Measurements from ENCODE around the gene FBXO46.
"Not testable (repeated sequence)": the region's sequence is repeated elsewhere in the genome, so short reads cannot be mapped to it uniquely, and the experiment has no call there.

FBXO46 gene

DNA sequence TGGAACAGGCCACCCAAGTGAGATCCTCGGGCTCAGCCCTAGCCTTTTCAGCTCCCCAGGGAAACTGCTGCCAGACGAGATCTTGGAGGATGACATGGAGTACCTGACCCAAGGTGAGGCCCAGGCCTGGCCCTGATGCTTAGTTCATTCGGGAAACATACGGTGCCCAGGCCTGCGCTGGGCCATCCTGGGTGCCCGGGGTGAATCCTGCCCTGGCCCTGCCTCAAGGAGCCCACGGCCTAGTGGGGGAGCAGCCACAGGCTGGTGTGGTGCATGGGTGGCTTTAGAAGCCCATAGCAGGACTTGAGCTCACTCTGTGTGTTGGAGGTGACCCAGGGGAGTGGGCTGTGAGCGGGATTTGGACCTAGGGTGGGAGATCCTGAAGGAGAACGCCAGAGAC, 28.2 kb upstream of the FBXO46 start:
- TF ChIP-seq ZFX (IDR thresholded peaks at IDR 0.05) = no peak
- TF ChIP-seq, protein P1, sequence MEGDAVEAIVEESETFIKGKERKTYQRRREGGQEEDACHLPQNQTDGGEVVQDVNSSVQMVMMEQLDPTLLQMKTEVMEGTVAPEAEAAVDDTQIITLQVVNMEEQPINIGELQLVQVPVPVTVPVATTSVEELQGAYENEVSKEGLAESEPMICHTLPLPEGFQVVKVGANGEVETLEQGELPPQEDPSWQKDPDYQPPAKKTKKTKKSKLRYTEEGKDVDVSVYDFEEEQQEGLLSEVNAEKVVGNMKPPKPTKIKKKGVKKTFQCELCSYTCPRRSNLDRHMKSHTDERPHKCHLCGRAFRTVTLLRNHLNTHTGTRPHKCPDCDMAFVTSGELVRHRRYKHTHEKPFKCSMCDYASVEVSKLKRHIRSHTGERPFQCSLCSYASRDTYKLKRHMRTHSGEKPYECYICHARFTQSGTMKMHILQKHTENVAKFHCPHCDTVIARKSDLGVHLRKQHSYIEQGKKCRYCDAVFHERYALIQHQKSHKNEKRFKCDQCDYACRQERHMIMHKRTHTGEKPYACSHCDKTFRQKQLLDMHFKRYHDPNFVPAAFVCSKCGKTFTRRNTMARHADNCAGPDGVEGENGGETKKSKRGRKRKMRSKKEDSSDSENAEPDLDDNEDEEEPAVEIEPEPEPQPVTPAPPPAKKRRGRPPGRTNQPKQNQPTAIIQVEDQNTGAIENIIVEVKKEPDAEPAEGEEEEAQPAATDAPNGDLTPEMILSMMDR (conservative IDR thresholded peaks at IDR 0.05) = no peak
- H3K27ac ChIP-seq = no peak overlapping the region

DNA sequence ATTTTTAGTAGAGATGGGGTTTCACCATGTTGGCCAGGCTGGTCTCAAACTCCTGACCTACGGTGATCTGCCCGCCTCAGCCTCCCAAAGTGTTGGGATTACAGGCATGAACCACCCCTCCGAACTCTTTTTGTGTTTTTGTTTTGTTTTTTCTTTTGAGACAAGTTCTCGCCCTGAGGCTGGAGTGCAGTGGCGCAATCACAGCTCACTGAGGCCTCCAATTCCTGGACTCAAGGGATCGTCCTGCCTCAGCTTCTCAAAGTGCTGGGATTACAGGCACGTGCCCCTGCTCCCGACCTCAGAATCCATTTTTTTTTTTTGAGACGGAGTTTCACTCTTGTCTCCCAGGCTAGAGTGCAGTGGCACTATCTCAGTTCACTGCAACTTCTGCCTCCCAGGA, 27.0 kb upstream of the FBXO46 start:
- TF ChIP-seq, protein P1 (conservative IDR thresholded peaks at IDR 0.05) = no peak
- TF ChIP-seq ZFX (IDR thresholded peaks at IDR 0.05) = no peak

DNA sequence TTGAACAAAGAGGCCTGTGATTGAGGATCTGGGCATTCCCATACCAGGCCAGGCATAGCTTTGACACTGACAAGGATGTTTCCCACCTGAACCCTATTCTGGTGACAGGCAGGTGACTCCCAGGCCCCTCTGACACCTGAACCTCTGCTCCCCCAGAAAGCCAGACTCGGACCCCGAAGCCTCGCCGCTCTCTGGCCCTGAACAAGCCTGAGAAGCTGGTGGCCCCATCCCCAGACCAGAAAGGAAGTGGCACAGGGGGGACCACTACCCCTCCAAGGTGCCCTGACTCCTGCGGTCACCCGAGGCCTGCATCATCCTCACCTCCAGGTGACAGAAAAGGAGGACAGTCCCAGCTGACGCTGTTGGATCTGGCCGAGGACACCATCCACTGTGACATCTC, 23.6 kb upstream of the FBXO46 start:
- H3K27ac ChIP-seq = no peak overlapping the region
- TF ChIP-seq, protein P1 (conservative IDR thresholded peaks at IDR 0.05) = no peak
- TF ChIP-seq ZFX (IDR thresholded peaks at IDR 0.05) = no peak

More for the DNA sequence above, 27.0 kb upstream of the FBXO46 start:
- H3K27ac ChIP-seq = no peak overlapping the region

DNA sequence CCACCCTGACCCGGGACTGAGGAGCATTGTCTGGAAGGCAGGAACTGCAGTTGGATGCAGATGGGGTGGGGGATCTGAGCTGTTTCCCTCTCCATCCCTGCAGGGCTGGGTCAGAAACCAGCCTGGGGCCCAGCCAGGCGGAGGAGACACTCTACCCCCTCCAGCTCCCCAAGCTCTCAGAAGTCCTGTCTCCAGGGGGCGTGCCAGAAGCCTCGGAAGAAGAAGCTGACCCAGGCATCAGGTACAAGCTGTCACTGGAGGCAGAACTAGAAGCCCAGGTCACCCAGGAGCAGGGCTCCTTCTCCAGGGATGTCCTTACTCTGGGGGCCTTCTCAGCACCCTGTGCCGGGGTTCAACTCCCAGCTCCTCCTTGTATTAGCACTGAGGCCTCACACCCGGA, 22.9 kb upstream of the FBXO46 start:
- no peak overlapping the region for H3K27ac ChIP-seq
- no peak for TF ChIP-seq ZFX (IDR thresholded peaks at IDR 0.05)
- TF ChIP-seq, protein P1 (conservative IDR thresholded peaks at IDR 0.05) = no peak

DNA sequence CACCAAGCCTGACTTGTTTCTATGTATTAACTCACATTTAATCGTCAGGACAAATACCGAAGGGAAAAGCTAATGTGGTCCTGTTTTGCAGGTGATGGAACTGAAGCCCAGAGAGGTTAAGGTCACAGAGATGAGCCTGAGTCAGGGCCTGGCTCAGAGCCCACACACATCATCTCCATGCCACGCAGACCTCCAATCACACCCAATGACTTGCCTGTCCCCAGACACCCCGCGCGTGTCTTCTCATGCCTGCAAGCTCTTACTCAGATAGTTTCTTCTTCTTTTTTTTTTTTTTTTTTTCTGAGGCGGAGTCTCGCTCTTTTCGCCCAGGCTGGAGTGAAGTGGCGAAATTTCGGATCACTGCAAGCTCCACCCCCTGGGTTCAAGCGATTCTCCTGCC, 21.9 kb upstream of the FBXO46 start:
- TF ChIP-seq, protein P1 (conservative IDR thresholded peaks at IDR 0.05) = no peak
- no peak overlapping the region for H3K27ac ChIP-seq

DNA sequence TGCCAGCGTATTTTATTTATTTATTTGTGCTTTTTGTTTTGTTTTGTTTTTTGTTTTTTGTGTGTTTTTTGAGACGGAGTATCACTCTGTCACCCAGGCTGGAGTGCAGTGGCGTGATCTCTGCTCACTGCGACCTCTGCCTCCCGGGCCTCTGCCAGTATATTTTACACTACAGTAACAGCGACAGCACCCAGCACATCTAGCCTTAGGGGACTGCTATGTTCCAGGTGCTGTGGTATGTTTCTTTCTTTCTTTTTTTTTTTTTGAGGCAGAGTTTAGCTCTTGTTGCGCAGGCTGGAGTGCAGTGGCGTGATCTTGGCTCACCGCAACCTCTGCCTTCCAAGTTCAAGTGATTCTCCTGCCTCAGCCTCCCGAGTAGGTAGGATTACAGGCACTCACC, 20.8 kb upstream of the FBXO46 start:
- H3K27ac ChIP-seq = not testable (repeated sequence)

DNA sequence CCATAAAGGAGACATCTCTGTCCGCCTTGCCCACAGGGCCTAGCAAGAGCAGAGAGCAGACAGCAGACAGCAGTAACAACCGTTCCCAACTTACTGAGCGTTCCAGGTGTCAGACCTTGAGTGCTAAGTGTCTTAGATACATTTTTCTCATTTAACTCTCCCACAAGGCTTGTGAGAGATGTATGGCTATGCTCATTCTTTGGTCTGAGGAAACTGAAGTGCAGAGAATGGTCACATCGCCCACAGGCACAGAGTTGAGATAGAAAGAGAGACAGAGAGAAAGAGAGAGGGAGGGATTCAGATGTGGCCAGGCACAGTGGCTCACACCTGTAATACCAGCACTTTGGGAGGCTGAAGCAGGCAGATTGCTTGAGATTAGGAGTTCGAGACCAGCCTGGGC, 16.8 kb upstream of the FBXO46 start:
- TF ChIP-seq ZFX (IDR thresholded peaks at IDR 0.05) = no peak
- TF ChIP-seq, protein P1 (conservative IDR thresholded peaks at IDR 0.05) = no peak
- no peak overlapping the region for H3K27ac ChIP-seq

DNA sequence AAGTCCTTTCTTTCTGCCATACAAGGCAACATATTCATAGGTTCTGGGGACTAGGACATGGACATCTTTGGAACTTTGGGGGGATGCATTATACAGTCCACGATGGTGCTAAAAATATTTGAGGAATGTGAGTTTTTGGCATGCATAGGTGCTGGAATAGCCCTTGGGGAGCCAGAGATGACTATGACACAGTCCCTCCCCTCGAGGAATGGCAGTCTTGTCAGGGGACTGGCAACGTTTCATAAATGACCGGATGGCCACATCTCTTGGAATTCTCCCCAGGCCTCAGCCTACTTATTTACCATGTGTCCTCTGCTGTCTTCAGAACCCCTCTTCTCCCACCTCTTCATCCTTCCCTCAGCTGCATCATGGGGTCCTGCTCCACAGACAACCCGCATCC, 16.2 kb upstream of the FBXO46 start:
- TF ChIP-seq, protein P1 (conservative IDR thresholded peaks at IDR 0.05) = no peak
- TF ChIP-seq ZFX (IDR thresholded peaks at IDR 0.05) = no peak
- no peak overlapping the region for H3K27ac ChIP-seq
